GM21515 (cell line): Measurements from ENCODE around the gene MCHR2.

Source experiments
- ATAC-seq: cut with Tn5 transposase; IDR thresholded peaks from one replicate; pipeline ENCODE4 v1.9.1; 2021; ENCODE audit not compliant: unreplicated experiment

Gene MCHR2

DNA sequence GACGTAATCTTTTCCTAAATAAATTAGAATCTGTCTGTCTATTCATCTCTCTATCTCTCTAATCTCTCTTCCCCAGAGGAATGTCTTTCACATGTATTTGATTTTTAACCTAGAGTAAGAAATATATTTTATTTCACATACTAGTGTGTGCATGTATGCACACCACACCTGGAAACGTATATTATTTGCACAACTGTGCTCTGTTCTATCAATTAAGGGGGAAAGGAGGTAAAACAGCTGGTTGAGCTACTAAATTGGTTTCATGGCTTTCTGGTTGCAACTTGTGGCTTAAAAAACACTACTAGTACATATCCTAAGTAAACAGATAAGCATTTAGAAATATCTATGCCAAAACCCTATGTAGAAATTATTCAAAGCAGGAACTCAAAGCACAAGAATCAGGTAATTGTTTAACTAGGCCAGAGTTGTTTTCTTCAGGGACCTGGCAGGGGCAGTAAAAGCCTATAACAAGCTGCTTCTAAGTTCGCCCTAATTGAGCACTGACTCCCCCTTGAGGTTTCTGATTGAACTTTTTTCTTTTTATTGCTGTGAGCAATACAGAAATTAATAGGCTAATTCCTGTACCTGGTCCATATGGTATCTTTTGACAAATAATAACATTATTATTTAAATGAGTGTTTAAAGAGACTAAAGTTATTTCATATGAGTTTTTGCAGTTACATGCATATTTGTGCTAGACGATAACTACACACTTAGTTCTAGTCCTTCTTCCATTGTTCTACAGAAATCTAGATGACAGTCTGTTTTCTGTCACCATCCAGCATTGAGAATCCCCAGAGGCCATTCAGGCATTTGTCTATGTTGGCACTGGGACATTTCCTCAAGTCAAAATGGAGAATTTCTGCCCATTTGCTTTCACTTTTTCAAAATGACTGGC is 88.6 kb downstream of the MCHR2 start:
- peak; percentile 96 for ATAC-seq

DNA sequence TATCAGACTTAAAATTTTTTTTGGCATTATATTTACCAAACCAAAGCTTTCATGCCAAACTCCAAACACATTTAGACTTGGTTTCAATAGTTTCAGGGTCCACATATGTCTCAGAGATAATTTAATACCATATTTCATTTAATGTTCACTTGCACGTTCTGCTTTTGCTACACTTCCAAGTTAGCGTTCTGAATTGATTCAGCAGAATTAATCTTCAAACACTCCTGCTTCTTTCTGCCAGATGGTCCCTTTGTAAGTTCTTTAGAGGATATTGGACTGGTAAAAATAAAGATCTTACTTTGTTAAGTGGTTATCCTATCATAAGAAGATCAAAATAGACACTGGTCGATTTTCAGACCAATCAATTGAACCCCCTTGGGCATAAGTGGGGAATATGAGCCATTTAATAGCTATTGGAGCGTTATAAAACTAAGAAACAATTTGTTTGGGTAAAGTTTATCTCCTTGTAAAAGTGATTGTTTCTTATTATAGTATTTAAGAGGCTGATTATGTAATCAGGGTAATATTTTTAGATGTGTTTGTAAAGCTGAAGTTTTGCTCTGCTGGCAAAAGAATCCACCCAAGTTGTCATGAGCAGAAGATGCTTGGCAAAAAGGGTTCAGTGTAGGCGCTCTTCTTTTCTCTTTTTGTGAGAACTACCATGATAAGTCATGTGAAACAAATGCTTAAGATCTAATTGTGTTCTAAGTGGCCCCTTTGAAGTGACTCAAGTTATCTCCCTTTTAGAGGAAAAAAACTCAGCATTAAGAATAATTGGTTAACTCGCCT is 92.2 kb downstream of the MCHR2 start:
- no peak for ATAC-seq

- no peak for ATAC-seq
Observed at GRCh38 chr6:99894815-99895214, 99.2 kb downstream of the MCHR2 start.

DNA sequence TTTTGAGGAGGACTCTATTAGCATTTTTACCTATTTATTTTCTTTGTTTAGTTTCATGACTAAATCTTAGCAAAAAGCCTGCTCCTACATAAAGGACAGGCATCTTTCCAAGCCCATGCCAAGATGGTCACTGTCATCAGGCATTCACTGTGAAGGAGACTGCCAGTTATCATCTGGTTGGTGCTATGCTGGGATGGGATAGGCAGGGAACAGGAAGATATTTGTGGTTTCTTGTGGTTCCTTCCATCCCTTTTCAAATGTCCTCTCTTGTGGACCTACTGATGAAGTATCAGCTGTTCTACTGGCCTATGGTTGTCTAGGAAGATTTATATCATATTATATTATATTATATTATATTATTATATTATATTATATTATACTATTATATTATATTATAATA is 107.0 kb downstream of the MCHR2 start:
- no peak for ATAC-seq

GRCh38 chr6:99885051-99885450 is 109.0 kb downstream of the MCHR2 start:
- ATAC-seq = no peak

DNA sequence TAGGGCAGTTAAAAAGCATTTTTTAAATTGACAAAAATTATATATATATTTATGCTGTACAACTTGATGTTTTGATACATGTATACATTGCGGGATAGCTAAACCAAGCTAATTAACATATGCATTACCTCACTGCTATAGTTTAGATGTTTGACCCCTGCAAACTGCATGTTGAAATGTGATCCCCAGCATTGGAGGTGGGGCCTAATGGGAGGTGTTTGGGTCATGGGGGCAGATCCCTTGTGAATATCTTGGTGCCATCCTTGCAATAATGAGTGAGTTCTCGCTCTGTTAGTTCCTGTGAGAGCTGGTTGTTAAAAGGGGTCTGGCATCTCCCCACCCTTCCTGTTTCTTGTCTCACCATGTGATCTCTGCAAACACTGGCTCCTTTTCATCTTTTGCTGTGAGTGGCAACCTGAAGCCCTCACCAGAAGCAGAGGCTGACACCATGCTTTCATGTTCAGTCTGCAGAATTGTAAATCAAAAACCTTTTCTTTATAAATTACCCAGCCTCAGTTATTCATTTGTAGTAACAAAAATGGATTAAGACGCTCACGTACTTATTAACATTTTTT is 111.8 kb downstream of the MCHR2 start:
- ATAC-seq = no peak

GRCh38 chr6:99879431-99879830 is 114.6 kb downstream of the MCHR2 start:
- no peak for ATAC-seq

- ATAC-seq = no peak
Observed at GRCh38 chr6:99875068-99875467, 119.0 kb downstream of the MCHR2 start.

DNA sequence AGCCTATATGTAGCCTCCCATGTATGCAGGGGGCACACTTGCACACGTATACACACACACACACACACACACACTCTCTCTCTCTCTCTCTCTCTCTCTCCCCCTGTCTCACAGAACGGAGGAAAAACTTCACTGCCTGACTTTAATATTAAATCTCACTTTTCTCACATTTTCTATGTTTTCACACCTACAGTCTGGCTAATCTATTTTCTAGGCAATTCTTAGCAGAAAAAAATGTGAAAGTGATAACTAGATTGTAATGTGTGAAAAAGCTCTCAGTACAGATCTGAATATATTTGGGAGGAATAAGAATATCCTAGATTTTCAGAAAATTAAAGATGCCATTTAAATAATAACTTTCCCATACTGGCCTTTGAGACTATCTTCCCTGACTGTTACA is 120.9 kb downstream of the MCHR2 start:
- ATAC-seq = no peak

GRCh38 chr6:99871641-99872040 is 122.4 kb downstream of the MCHR2 start:
- no peak for ATAC-seq
